Transverse colon (tissue), 3 donors: ENCODE data around the gene CDKAL1.

Experiments used
- CTCF ChIP-seq, 5 experiments: fragments of 200-600 bp in 3 of 5; fragments of 450-650 bp in 2 of 5; sonication (generic) in 3 of 5; IDR thresholded peaks; 1 replicate in 2 of 5; 2 replicates in 3 of 5; pipeline ENCODE4 v1.5.1; 2016 to 2017; ENCODE audit warnings: antibody characterized with exemption in 5 of 5, inconsistent platforms in 3 of 5, mild to moderate bottlenecking in 2 of 5, moderate library complexity in 1 of 5
- POLR2A ChIP-seq: fragments of 450-650 bp; IDR thresholded peaks from one replicate; pipeline ENCODE4 v1.6.1; 2016; ENCODE audit warnings: antibody characterized with exemption, mild to moderate bottlenecking, moderate library complexity

GRCh38 chr6:21188505-21189223, 654.4 kb downstream of the CDKAL1 start:
- no peak for TF ChIP-seq POLR2A
- TF ChIP-seq CTCF (IDR thresholded peaks at IDR 0.05): no peak
